Measurements from ENCODE around the gene PBXIP1.

PBXIP1 gene

DNA sequence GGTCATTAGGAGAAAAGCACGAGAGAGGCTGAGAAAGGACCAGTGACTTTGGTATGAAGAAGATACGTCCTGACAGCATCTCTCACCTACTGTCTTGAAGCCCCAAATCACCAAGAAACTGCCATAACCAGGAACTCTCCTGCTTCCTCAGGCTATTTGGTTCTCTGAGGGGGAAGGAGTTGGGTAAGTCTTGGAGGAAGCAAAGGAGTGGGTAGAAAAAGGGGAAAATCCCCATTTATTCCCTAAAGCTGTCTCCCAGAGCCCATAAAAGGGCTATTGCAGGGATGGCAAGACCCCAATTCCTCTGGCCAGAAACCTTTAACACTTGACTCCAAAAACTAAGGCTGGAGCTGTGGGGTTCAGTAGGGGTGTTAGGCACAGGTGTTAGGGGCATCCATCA, 2.1 kb upstream of the PBXIP1 start:
- no peak for DNase-seq (ENCODE audit: low read depth, low spot score)

DNA sequence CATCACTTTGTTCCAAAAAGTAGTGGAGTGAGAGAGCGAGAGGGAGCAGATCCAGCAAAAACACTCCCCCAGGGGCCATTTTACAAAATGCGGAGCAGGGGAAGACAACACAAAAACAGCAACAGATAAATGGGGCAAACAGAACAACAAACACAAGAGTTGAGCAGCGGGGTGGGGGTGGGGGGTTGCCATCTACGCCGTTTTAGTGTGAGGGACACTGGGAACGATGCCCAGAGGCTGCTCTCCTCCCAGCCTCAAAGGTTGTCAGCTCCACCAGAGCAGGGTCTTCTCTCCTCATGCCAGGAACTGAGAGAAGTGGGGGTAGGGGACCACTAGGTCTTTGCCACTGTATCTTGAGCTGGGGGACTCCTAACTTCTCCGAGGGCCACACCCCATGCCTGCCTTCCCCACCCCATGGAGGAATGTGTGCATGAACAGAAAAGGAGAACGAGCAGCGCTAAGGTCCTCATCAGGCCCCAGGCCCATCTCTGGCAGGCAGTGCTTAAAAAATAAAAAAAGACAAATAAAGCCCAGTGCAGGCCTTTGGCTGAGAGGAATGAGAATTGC, 1.3 kb upstream of the PBXIP1 start:
- no peak for DNase-seq (ENCODE audit: low read depth, low spot score)

DNA sequence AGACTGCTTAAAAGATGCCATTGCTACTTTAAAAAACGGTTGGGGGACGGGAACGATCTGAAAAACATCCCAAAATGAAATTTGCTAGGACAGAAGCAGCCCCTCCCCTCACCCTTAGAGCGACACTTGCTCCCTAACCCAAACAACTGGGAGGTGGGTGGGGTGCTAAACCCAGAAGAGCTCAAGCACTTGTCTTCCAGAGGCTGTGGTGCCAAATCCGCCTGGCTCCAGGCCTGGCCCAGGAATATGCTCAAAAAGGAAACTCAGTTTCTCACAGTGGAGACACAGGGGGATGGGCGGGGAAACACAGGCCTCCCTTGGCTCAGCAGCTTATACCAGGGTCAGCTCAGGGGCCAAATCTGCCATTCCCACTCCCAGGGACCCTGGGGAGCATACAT, 644 bp upstream of the PBXIP1 start:
- no peak for DNase-seq (ENCODE audit: low read depth, low spot score)

DNA sequence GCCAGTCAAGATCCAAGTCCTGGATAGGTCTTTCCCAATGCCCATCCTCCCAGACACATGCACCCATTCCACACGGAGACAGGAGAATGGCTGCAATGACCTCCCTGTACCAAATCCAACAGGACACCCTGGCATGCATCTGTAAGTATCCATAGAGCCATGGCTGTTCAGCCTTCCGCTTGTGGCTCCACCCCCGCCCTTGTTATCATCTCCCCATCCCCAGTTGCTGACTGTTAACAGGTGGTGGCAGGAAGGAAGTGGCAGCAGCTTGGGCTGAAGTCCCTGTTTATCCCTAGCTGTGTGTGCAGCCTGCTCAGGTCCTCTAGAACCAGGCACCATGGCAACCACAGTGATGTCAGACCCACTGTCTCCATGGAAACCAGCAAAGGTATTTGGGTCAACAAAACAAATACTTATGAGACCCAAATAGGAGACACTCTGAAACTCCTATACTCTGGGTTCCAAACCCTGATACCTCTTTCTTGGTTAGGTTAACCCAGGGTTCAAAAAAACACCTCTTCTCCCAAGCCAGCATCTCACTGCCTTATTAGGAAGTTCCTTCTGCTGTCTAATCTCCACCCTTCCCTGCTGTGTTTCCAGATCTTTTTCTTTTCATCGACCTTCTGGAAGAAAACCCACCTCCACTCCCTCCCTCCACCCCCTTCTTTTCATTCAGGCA, 721 bp downstream of the PBXIP1 start:
- DNase-seq (ENCODE audit: low read depth, low spot score): no peak

DNA sequence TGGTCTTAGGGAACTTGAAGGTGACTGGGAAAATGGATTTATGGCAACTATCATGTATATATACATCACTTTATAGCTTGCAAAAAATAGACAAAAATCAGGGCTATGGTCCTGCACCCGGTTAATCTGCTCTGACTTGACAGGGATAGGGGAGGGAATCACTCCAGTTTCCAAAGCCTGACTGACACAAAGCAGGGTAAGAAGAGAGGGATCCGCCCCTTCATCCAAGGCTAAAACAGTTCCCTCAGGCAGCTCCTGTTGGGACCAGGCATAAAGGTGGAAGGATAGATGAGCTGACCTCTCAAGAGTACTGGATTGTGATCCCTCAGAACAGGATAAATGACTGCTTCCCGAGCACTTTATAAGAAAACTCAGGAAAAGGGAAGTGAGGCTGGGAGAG, 1.4 kb downstream of the PBXIP1 start:
- no peak for DNase-seq (ENCODE audit: low read depth, low spot score)

DNA sequence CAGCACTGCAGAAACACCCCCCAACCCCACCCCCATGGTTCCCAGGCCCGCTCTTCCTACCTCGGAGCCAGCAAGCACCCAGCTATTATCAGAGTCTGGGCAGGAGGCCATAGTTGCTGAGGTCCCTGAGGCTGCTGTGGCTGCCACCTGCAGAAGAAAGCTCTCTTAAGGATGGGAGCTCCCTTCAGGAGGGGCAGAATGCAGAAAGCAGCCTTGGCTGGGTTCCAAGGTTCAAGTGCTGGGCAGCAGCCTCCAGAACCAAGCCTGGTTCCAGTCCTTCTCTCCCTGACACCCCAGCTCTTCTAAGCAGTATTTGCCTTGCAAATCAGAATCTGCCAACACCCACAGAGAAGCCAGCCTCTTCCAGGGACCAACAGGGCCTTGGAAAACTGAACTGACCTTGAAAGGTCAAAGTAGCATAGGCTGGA, 2.3 kb downstream of the PBXIP1 start:
- no peak for DNase-seq (ENCODE audit: low read depth, low spot score)

DNA sequence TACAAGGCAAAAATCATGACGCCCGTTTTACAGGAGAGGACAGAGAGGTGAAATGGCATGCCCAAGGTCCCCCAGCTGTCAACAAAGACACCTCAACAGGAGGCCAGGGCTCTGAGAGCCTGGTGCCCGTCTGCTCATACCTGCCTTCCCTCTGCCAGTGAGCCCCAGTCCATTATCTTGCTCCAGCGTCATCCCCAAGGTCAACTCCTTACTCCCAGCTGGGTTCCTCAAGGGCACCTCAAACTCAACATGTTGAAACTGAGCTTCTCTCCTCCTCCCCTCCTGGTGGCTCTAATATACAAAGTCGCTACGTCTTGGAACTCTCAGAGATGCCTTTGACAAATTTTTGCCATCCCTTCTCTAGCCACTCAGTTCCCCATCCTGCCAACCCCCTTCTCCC, 3.2 kb downstream of the PBXIP1 start:
- DNase-seq (ENCODE audit: low read depth, low spot score): no peak

DNA sequence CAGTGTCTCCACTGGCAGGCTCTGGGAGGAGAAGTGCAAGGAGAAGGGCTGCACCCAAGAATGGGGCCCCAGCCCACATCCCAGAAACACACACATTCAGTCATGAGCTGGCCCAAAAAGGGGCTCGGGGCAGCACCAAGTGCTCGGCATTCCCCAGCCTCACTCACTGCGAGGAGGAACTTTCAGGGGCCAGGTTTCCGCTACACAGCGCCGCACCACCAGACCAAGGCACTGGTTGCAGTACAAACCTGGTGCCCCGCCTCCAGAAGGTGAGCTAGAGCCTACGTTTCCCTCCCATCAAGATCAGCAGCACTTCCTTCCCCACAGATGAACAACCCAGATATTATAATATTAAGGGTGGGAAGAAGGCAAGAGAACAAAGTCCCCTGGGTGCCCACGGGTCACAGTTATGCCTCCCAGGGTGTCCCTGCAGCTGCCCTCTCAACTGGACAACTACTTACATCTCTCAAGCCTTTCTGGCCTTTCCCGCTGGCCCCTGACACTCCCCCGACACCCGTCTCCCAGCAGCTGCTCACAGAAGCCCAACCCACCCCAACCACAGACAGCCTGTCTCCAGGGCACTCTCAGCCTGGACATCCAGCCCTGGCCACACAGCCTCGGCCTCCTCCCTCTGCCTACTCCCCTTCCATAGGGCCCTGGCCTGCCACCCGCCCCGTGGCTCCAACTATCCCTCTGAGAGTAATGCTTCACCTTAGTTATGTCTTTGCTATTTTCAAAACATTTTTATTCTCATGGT, 3.8 kb downstream of the PBXIP1 start:
- no peak for DNase-seq (ENCODE audit: low read depth, low spot score)

DNA sequence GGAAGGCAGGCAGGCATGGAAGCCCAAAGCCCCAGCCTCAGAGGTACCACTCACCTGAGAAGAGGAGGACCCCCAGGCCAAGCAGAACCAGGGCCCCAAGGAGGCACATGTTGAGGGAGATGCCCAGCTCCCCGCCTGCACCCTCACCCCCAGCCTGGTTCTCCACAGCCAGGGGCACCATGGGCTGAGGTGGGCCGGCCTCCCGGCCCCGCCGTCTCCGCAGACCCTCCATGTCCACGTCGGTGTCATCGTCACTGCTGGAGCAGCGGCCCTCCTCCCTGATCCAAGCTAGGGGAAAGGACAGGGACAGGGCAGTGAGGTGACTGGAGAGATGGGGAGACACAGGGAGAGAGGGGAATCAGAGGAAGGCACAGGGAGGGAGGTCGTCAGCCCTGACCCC, 7.8 kb downstream of the PBXIP1 start:
- DNase-seq (ENCODE audit: low read depth, low spot score): no peak

DNA sequence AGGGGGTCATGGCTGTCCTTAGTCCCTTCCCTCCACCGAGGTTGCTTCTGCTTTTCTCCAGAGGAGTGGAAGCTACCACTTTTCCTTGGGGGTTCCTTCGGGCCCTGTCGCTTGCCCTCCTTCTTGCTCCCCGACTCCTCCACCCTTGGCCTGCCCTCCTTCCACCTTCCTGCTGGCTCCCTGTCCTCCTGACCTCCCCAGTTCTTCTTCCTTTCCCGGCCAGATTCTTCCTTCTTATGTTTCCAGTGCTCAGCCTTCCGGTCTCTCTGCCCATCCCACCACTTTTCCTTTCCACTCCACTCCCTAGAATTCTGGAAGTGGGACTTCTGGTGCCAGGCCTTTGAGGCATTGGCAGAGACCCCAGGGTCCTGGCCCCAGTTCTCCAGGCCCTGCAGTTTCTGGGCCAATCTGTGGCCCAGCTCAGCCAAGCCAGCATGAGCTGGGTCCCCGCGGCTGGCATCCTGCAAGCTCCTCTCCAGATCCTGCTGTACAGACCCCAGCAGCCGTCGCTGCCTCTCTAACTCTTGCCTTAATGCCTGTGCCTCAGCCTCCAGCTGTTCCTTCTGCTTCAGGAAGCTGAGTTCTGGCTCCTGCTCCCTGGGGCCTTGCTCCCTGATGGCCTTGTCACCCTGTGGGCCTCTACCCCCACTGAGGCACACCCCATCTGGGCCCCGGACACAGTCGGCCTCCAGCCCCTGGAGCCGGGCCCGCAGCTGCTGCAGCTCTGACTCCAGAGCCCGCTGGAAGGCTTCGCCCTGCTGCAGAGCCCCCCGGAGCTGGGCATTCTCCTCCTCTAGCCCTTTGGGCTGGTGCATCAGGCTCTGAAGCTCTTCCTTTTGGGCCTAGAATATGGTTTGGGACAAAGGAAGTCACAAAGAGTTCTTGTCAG, 9.7 kb downstream of the PBXIP1 start:
- no peak for DNase-seq (ENCODE audit: low read depth, low spot score)

DNA sequence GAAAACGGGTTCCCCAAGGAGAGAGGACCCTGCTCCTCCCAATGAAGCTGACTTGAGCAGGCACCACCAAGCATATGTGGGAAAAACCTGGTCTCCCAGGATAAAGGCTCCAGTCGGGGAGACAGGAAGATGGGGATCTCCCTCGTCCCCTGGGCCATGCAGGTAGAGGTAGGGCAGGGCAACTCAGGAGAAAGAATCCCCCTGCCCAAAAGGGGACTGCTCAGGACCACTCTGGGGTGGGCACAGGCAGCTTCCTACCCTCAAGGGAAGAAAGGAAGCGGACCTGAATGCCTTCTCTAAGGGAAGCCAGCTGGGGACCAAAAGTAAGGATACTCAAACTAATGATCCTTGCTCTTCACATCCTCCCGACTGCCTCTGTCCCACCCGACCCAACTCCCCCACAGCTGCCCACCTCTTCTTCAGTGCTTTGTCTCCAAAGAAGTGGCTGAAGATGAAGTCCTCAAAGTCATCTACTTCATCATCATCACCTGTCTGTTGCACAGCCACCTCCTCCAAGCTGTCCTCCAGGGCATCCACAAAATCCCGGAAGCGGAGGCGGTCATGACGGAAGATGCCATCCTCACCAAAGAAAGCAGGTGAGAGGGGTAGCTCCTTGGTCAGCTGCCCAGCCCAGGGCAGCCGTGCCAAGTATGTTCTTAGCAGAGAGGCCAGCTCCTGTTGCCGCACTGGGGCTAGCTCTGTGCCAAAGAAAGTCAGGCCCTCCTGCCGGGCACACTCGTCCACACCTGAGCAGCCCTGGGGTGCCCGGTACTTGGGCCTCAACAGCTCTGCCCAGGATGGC, 10.5 kb downstream of the PBXIP1 start:
- no peak for DNase-seq (ENCODE audit: low read depth, low spot score)

DNA sequence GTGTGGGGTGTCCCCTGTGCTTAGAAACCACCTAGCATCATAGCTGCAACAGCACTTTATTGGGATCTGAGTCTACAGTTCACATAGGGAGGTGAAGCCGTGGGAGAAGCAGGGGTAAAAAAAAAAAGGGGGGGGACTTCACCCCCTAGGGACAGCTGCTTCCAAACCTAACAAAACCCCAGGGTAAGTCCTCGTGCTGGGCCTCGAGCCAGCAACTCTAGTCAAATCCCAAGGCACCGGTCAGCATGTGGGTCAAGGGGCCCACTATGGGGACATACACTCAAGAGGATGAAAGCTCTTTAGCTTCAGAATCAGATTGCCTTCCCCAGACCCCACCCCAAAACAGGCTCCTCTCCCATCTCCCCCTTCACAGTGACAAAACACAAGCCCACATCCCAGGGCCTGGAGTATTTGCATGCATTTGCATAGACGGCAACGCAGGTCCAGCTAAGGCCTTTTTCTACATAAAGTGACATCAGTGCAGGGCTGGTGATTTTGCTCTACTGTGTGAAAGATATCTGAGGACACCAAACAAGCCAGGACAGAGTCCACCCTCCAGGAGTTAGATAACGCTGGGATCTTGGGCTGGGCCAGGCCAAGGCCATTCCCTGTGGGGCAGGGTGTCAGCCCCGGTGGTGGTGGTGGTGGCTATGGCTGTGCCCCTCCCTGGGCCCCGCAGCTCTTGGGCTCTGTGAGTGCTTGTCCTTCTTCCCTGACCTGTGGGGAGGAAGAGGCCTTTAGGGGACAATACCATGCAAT, 11.3 kb downstream of the PBXIP1 start:
- no peak for DNase-seq (ENCODE audit: low read depth, low spot score)

DNA sequence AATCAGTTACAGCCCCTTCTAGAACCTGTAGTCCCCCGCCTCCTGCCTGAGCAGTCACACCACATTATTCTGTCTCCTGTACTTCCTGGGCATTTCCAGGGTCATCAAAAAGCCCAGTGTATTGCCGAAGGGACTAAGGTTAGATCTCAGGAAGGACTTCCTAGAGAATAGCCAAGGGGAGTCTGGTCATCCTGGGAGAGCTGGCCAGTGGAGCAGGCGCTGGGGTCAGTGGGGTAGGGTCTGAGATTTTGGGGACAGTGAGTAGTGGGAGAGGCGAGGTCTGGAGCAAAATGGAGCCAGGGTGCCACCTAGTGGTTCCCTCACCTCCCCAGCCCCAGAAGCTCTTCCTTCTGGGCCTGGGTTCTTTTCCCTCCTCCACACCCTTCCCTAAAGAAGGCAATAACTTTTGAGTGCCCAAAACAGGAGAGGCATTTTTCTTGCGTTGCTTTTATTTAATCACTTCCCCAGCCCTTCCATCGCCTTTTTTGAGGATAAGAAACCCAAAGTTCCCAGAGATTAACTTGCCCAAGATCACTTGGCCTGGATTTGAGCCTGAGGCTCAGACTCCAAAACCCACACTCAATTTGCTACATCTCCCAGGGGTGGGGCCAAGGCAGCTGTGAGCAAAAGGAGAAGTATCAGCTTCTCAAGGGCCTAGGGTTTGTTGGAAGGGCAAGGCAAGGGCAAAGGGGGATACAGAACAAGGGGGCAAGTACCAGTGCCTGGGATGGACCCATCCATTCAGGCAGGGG, 12.1 kb downstream of the PBXIP1 start:
- DNase-seq (ENCODE audit: low read depth, low spot score): no peak

DNA sequence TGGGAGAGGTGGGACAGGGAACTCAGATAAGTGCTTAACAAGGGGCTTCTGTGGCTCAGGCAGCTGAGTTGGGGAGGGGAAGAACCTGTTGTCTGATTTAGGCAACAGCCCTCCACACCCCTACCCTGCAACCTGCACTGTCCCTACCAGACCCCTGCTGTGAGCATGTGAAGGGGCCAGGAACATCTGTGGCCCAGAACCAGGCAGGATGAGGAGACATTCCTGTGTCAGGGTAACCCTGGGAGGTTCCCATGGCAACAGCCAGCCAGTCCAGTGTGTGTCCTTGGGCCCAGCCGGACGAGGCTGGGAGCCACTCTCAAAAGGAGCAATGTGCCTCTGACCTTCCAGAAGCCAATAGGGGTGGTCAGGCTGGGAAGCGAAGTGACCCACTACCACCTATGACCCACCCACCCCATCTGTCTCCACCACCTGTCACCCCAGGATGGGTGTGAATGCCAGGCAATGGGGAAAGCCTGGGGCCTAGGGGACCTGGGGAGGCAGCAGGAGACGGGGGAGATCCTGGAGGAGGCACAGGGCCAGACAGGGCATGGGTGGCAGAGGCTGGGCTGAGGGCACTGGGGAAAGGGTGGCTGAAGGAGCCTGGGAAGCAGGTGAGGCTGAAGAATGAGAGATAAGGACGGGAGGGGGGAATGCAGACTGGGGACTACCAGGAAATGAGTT, 14.4 kb downstream of the PBXIP1 start:
- no peak for DNase-seq (ENCODE audit: low read depth, low spot score)

DNA sequence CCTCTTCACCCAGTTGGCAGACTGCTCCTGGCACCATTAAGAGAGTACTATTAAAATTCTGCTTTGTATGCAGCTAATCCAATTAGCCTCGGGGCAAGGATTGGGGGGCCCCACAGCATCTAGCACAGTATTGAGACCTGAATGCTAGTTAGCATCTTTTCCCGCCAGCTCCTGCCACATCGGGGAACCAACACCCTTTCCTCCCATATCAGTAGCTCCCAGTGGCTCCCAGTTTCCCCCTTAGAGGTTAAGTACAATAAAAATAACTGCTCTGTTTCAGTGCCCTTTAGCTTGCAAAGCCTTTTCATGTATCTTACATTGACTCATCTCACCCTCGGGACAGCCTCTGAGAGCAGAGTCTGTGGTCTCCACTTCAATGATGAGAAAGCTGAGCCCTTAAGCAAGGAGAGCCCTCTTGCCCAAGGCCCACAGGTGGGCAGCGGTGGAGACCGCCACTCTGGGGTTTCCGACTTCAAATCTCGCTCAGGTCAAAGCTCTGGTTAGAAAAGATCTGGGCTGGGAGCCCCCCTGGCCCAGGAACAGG, 15.2 kb downstream of the PBXIP1 start:
- no peak for DNase-seq (ENCODE audit: low read depth, low spot score)

DNA sequence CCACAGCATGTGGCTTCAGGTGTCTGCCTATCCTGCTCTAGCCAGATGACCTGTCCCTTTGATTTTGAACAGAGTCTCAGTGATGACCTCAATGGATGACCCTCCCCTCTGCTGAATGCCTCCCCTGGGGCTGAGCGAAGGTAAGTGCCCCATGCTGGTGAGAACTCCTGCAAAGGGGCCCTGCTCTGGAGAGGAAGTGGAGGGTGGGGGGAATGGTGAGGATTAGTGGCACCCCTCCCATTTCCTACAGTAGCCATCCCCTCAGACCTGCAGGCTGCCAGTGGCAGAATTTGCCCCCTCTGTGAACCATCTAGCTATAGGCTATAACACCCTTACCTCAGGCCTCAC, 15.7 kb downstream of the PBXIP1 start:
- no peak for DNase-seq (ENCODE audit: low read depth, low spot score)

DNA sequence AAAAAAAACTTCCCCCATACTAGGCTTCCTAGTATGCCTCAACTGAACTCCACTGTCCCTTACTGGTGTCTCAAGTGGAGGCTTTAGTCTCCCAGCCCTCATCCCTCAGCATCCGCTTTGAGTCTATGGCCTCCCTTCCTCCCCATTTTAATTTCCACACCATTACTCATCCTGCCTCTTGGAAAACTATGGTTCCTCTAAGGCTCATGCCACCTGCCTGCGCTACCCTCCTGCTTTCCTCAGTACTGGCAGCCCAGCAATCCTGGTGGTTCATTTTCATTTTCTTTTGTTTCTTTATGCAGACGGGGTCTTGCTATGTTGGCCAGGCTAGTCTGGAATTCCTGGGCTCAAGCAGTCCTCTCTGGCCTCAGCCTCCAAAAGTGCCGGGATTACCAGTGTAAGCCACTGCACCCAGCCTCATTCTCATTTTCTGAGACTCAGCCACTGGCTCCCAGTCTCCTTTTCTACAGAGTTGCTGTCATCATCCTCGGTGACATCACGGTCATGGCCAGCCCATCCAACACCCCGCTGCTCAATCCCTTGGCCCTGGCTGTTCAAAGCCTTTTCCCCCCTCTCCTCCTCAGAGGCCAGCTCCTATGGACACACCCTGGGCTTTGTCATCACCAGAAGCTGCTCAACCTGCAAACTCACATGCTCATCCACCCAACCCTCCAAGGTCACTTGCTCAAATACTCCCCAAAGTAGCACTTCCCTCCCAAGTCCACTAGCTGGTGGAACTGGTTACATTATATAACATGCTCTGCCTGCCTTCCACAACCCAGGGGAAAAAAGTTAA, 17.1 kb downstream of the PBXIP1 start:
- no peak for DNase-seq (ENCODE audit: low read depth, low spot score)

DNA sequence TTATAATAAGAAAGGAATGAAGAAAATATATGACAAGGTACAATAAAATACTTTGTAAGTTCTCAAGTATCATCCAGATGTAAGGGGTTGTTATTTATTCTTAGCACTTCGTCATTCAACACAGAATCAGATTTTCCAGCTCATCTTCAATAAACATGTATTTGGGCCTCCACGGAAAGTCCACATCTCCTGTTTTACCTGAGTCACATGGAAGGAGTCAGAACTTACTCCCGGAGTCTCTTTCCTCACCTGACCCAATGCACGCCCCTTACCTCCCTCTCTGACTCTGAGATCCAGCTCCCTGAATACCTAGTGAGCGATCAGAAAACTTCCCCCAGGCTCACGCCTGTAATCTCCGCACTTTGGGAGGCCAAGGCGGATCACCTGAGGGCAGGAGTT, 17.9 kb downstream of the PBXIP1 start:
- no peak for DNase-seq (ENCODE audit: low read depth, low spot score)

Data from activated naive CD8-positive, alpha-beta T cell treated with anti-CD3 and anti-CD28 coated beads, Interleukin-2, amount 50 U/mL, for 16 hours (primary cell).